ENCODE measurements around the gene CLBA1.
A peak's percentile ranks its signal among the peaks of the same experiment; 100 is the strongest.

DNA sequence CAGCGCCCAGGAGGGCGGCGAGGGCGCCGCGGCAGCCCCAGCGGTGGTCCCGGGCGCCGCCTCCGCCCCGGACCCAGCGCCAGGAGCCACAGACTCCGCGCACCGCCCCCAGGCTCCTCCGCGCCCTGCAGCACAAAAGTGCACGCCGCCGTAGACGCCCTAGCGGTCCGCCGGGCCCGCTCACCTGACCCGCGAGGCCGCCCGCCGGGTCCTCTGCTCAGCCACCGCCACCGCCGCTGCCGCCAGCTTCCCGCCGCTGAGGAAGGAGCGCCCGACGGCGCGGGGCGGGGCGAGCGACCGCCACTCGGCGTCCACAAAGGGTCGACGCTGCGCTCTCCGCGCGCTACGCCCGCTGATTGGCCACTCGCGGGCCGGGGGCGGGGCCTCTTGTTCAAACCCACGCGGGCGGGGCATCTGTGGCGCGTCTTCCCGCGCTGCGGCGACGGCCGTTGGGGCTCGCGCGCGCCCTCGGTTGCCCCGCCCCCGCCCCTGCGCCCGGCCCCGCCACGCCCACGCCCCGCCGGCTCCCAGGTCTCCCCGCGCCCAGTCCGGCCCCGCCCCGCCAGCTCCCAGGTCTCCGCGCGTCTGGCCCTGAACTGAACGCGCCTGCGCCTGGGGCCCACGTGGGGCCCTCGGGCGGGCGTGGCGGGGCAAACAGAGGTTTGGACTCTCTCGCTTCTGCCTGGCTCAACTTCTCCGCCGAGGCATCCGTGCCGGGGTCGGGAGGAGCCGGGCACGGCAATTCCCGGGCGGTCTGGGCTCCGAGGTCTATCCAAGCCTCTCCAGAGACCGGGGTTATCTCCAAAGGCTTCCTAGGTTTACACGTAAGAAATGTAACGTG, 35.4 kb downstream of the CLBA1 start, which contains the start of gene CDCA4:
- TF ChIP-seq, protein P1, sequence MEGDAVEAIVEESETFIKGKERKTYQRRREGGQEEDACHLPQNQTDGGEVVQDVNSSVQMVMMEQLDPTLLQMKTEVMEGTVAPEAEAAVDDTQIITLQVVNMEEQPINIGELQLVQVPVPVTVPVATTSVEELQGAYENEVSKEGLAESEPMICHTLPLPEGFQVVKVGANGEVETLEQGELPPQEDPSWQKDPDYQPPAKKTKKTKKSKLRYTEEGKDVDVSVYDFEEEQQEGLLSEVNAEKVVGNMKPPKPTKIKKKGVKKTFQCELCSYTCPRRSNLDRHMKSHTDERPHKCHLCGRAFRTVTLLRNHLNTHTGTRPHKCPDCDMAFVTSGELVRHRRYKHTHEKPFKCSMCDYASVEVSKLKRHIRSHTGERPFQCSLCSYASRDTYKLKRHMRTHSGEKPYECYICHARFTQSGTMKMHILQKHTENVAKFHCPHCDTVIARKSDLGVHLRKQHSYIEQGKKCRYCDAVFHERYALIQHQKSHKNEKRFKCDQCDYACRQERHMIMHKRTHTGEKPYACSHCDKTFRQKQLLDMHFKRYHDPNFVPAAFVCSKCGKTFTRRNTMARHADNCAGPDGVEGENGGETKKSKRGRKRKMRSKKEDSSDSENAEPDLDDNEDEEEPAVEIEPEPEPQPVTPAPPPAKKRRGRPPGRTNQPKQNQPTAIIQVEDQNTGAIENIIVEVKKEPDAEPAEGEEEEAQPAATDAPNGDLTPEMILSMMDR (IDR thresholded peaks at IDR 0.05): peak in 1 of 12 donors; percentile 13
- peak in 1 of 2 donors; percentile 74 for TF ChIP-seq POLR2A (IDR thresholded peaks at IDR 0.05)

Data from heart left ventricle (tissue), 13 donors.